GM18507 (cell line): ENCODE data around the gene PPP1R11.
A peak's percentile ranks its signal among the peaks of the same experiment; 100 is the strongest.
"Not testable (repeated sequence)": the region's sequence is repeated elsewhere in the genome, so short reads cannot be mapped to it uniquely, and the experiment has no call there.

ENCODE experiments used
- DNase-seq: peaks from one replicate; pipeline ENCODE4 v3.0.0; 2011; ENCODE audit warnings: low read depth; ENCODE audit not compliant: insufficient read length; ENCODE audit errors: extremely low spot score
- FAIRE-seq: peaks from 2 replicates; lab custom pipeline; 2011; peaks lifted over from hg19 to GRCh38; lab: Jason Lieb, UNC

Gene PPP1R11, protein sequence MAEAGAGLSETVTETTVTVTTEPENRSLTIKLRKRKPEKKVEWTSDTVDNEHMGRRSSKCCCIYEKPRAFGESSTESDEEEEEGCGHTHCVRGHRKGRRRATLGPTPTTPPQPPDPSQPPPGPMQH

DNA sequence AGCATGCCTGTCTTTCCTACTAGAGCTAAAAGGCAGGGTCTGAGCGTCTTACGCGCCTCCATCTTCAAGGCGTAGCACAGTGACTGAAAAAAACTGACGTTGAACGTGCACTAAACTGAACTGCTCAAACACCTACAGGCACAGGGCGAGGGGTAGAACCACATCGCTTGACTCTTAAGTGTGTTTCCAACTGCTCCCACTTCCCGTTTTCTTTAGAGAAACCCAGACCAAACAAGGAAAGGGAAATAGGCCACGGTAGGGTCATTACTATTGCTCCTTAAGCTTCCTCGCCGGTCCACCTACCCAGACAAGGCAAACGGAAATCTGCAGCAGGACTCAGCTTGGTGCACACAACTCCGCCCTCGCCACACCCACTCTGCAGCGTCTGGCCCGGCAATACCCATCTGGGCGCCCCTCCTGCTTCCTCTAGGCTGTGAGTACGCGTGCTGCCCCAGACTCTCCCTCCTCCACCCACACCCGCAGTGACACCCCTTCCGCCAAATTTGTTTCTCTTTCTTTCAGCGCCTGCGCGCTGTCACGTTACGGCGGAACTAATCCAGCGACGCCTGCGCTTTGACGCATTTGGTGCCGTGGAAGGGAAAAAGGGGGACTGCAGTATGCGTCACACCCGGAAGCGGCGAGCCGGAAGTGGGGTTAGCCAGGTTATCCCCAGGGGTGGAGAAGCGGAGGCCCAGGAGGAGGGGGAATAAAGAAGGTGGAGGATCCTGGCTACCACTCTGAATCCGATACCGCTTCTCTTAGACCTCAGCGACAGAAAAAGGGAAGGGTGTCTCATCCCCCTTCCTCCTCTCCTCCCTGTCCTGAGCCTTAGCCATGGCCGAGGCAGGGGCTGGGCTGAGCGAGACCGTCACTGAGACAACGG, at the start of gene PPP1R11:
TSS of gene PPP1R11 (plus strand) at position 622 of the 883 bp plus-strand sequence. CDS start at position 835, 213 bp downstream.
- FAIRE-seq (peak; percentile 100), DNase-seq (peak; percentile 88)

GRCh38 chr6:30019819-30020218, 47.2 kb upstream of the PPP1R11 start:
- DNase-seq (no peak), FAIRE-seq (no peak)

GRCh38 chr6:30020626-30021025, 46.4 kb upstream of the PPP1R11 start:
- DNase-seq (no peak), FAIRE-seq (peak; percentile 9)

DNA sequence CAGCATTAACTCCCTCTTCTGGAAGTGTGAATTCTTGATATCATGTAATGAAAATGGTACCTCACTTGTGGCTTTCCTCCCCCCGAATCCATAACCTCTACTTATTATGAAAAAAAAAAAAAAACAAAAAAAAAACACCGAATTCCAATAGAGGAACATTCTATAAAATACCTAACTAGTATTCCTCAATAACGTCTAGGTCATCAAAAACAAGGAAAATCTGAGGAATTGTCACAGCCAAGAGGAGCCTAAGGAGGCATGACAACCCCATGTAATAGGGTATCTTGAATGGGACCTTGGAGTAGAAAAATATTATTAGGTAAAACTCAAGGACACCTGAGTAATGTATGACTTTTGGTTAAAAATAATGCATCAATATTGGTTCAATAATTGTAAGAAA, 44.8 kb upstream of the PPP1R11 start:
- FAIRE-seq (no peak), DNase-seq (no peak)

GRCh38 chr6:30022712-30023111, 44.3 kb upstream of the PPP1R11 start:
- not testable (repeated sequence) for FAIRE-seq

GRCh38 chr6:30025186-30025585, 41.8 kb upstream of the PPP1R11 start:
- DNase-seq (no peak), FAIRE-seq (no peak)

More at GRCh38 chr6:30022712-30023111, 44.3 kb upstream of the PPP1R11 start:
- DNase-seq = not testable (repeated sequence)

DNA sequence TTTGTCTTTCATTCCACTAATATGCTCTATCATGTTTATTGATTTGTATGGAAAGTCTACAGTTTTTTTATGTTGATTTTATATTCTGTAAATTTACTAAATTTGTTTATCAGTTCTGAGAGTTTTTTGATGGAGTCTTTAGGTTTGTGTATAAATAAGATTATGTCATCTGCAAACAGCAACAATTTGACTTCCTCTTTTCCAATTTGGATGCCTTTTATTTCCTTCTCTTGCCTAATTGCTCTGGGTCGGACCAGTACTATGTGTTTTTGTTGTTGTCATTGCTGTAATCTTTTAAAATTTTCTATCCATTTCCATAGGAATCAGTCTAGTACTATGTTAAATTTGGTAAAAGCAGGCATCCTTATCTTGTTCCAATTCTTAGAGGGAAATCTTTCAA, 37.4 kb upstream of the PPP1R11 start:
- FAIRE-seq = no peak
- no peak for DNase-seq

GRCh38 chr6:30031381-30031780, 35.6 kb upstream of the PPP1R11 start:
- FAIRE-seq (no peak), DNase-seq (no peak)

- not testable (repeated sequence) for FAIRE-seq, DNase-seq
These were observed 33.6 kb upstream of the PPP1R11 start for GRCh38 chr6:30033440-30033839.

- DNase-seq (no peak), FAIRE-seq (no peak)
These were observed 31.2 kb upstream of the PPP1R11 start for GRCh38 chr6:30035784-30036183.

GRCh38 chr6:30037182-30037788, 29.7 kb upstream of the PPP1R11 start:
- DNase-seq = peak; percentile 11
- FAIRE-seq = peak; percentile 75

- FAIRE-seq (no peak), DNase-seq (no peak)
These were observed 25.8 kb upstream of the PPP1R11 start for GRCh38 chr6:30041221-30041620.

- DNase-seq = no peak
These were observed 25.2 kb upstream of the PPP1R11 start for GRCh38 chr6:30041821-30042220.

GRCh38 chr6:30042476-30042875, 24.5 kb upstream of the PPP1R11 start:
- no peak for DNase-seq
- FAIRE-seq = no peak

More at GRCh38 chr6:30041821-30042220, 25.2 kb upstream of the PPP1R11 start:
- FAIRE-seq = no peak

GRCh38 chr6:30042914-30043313, 24.1 kb upstream of the PPP1R11 start:
- FAIRE-seq (no peak), DNase-seq (no peak)

DNA sequence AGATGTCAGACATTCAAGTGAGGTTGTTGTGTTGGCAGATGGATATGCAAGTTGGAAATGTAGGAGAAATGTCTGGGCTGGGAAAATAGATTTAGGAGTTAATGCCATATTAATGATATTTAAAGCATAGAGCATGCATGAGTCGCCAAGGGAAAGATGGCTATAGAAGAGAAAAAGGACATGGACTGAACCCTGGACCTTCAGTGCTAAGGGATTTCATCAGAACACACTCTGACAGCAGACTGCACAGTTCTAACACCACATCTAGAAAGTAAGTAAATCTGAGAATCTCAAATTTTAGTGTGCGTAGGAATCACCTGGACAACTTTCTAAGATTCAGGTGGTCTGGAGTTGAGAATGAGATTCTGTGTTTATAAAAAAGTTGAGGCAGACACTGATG, 23.3 kb upstream of the PPP1R11 start:
- FAIRE-seq (no peak), DNase-seq (no peak)

DNA sequence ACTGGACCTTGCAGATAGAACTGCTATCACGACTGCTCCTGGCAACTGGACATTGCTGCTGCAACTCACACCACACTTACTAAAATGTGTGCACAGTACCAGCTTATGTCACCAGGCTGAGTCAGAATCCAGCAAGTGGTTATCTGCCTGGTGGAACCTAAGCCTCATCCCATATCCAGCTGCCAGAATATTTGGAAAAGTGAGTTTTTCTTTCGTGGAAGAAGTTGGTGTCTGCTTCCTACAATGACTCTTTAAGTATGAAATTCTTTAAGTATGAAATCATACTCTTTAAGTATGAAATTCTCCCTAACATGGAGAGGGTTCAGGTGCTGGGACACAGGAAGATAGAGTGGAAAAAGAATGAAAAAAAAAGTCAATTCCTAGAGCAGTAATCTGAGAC, 22.4 kb upstream of the PPP1R11 start:
- DNase-seq (no peak), FAIRE-seq (no peak)

DNA sequence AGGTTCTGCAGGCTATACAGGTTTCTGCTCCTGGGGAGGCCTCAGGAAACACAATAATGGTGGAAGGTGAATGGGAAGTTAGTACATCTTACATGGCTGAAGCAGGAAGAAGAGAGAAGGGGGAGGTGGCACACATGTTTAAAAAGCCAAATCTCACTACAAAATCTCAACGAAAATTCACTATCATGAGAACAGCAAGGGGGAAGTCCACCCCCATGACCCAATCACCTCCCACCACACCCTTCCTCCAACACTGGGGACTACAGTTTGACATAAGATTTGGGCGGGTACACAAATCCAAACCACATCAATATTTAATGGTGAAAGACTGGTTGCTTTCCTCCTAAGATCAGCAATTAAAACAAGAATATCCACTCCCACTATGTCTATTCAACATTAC, 19.8 kb upstream of the PPP1R11 start:
- FAIRE-seq (no peak), DNase-seq (no peak)

GRCh38 chr6:30053682-30054081, 13.3 kb upstream of the PPP1R11 start:
- no peak for FAIRE-seq
- DNase-seq = no peak

DNA sequence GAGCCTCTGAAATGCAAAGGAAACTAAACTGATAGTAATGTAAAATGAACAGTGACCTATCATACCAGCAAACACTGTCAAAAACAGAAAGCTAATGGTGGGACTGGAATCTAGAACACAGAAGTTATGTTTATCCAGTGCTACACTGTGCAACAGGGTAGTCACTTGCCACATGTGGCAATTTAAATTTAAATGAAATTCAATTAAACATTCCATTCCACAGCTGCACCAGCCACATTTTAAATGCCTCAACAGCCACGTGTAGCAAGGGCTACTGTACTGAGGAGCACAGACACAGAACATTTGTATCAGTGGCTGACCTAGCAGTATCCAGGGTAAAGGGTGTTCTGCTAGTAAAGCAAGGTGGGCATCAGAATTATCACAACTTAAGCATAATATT, 11.5 kb upstream of the PPP1R11 start:
- FAIRE-seq (no peak), DNase-seq (no peak)
